Epithelial cell of prostate (primary cell): ENCODE measurements around the gene OR2S2.

Experiments used
- DNase-seq: peaks from one replicate; pipeline ENCODE4 v3.0.0-alpha.2; 2011; ENCODE audit warnings: low read depth, low spot score
- H3K27ac ChIP-seq: fragments of 450-650 bp; 2 replicates; pipeline ENCODE4 v1.5.1; 2017; ENCODE audit warnings: mild to moderate bottlenecking

The OR2S2 gene

DNA sequence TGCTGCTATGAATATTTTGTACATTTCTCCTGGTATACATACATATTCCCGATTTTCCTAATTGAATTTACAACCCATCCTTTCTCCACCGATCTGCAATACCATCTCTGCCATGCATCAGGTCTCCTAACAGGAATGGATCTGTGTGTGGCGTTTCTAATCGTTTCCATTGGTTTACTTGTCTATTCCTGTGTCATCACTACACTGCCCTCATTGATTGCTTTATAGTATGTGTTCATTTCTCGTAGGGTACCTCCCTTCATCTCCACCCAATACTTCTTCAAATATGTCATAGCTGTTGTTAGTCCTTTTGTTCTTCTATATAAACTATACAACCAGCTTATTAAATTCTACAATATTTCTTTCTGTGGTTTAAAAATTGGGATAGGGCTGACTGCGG, 7.1 kb upstream of the OR2S2 start:
- DNase-seq: no peak
- H3K27ac ChIP-seq: no peak overlapping the region

DNA sequence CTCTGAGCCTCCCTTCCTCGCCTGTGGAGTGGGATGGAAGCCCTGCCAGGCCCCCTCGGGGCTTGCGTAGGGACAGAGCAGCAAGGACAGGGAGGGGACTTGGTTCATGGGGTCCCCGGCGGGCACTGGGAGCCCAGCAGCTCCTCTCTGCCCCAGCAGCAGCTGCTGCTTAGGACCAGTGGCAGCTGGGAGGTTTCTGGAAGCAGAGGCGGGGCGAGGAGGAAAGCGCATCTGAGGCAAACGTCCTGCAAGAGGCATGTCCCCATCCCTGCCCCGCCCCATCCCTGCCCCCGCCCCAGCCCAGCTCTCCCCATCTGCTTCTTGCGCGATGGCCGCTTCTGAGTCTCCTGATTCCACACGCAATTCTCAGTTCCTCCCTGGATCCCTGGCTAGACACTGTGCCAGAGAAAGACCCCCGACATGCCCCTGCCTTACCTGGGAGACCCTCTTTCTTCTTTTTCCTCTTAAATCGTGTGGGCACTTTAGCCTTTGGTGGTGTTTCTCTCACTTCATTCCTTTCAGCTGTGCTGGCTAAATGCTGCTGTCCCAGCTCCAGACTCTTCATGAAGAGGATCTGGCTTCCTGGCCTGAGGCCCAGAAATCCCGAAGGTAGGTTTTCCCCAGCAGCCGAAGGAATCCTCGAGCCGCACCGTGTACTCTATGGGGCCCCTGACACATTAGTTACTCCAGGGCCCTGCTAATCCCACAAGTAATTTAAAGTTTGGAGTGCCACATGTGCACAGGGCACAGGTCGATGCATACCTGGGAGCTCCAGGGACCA, 4.4 kb upstream of the OR2S2 start:
- no peak for DNase-seq
- H3K27ac ChIP-seq: peak overlapping the region; percentile 19

DNA sequence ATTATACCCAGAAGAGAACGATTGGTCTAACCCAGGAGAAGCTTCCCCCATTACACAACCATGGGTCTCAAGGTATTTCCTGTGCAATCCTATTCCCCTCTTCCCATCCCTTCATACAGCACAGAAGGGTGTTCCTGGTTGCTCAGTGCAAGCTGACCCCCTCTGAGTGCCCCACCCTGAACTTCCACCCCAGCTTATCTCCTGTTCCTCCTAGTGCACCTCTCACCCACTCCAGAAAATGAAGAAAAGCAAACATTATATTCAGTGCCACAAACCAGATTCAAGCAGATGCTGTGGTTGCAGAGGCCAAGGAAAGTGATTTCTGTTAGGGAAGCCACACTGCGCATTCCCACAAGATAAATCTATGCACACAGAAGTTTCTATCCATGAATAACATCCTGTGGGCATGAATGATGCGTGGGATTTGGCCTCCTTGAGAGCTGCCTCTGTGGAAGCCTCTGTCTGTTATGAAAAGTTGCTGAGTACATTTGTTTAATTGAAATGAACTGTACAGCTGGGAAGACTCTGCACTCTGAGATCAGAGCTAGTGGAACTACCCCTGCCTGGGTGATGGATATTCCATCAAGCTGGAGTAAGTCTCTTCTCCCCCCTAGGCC, 2.2 kb upstream of the OR2S2 start:
- no peak for DNase-seq
- no peak overlapping the region for H3K27ac ChIP-seq

DNA sequence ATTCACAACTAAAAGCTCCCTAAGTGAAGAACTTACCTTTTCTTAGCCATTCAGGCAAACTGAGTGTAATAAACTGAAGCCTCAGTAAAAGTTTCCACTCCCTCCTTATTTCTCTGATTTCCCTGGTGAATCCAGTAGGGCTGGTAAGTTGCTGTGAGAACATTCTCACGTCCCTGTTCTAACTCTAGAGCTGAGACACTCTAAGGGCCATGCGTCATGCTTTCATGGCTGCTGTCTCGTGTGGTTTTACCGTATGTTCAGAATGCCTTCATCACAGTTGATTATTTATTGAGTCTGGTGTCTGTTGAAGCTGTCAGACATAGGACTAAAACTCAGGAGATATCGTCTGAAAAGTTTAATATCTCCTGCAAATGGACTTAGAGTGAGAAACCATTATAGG, 1.3 kb downstream of the OR2S2 start:
- no peak for DNase-seq

DNA sequence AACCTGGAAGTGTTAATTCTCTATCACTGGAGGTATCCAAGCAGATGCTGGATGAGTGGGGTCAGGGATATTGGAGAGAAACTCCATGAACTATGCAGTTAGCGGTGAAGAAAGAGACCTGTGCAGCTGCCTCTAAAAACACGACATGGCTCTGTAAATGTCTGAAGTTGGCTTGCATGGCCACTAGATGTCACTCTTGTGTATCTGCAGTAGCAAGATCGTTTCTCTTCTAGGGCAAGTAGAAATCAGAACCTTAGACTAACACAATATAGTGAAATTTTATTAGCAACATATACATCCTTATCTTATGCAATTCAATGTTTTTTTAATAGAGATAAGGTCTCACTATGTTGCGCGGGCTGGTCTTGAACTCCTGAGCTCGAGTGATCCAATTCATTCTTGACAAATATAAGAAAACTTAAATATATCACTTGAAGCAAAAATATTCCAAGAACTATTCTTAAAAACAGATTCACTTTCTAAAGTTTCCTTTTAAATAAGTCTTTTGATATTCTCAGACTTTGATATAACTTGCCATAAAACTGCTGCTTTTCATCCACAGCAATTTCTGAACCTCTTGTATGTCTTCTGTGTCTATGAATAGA, 2.9 kb downstream of the OR2S2 start:
- H3K27ac ChIP-seq: no peak overlapping the region
- peak; percentile 27 for DNase-seq

More for the DNA sequence above, 1.3 kb downstream of the OR2S2 start:
- H3K27ac ChIP-seq: no peak overlapping the region

DNA sequence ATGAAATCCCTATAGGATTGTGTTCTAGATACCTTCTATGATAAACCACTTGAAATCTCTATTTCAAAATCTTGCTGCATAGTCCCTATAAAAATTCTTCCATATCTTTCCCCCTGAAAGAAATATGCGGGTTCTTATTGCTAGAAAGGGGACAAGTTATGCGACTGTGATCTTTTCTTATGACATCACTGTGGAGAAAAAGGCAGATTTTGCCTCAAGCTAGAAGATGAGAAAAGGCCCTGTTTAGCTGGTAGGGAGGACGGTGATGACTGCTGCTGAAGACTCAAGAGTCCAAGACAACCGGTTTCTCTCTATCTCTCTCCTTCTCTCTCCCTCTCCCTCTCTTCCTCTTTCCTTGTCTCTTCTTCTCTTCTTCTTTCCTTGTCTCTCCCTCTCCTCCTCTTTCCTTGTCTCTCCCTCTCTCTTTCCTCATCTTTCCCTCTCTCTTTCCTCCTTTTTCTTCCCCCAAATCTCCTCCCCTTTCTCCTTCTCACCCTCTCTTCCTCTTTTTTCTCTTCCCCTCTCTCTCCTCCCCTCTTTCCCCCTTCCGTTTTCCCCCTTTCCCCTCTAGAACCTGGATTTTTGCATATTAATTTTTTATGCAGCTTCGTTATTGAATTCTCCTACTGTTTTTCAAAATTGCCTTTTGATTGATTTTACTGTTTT, 5.3 kb downstream of the OR2S2 start:
- no peak for DNase-seq
- peak overlapping the region; percentile 59 for H3K27ac ChIP-seq

DNA sequence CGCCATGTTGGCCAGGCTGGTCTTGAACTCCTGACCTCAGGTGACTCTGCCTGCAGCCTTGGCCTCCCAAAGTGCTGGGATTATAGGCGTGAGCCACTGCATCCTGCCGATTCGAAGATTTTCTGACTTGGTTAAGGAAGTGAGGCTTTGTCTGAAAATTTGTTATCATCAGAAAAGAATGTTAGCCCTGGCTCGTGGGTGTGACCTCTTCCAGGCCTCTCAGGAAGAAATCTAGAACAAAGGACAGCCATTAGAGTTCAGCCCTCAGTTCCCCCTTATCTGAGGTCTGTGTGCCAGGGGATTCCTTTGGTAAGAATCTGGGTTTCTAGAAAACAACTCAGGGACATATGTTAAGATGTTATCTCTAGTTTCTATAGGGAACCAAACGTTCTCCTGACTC, 6.2 kb downstream of the OR2S2 start:
- no peak for DNase-seq
- H3K27ac ChIP-seq: peak overlapping the region; percentile 59

DNA sequence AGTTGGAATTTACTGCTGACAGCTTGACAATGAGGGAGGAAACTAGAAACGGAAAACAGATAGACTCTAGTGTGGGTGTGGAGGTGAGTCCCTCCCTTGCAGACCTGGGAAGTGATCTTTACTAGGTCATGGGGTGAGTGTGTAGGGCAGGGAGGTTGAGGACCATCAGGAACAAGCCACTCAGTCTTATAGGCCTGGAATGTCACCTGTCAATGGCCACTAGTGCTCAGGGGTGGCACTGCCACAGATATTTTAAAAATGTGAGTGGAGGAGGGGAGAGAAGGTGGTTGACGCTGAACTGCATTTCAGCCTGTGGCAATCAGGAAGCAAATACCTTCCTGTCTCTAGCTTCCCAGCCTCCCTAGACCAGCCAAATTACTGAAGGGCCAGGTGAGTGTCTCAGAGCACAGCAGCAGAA, 9.0 kb downstream of the OR2S2 start:
- peak overlapping the region; percentile 9 for H3K27ac ChIP-seq
- no peak for DNase-seq

DNA sequence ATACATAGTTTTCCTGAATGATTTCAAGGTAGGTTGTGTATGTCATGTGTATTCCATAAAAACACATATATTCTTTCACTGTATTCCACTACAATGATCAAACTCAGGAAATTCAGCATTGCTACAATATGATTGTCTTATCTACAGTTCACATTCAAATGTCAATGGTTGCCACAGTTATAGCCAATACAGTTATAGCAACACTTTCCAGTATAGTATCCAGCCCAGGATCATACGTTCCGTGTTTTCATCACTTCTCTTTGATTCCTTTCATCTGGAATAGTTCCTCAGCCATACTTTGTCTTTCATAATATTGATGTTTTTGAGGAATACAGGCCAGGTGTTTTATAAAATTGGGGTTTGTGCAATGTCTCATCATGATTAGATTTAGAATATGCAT, 9.5 kb downstream of the OR2S2 start:
- peak overlapping the region; percentile 9 for H3K27ac ChIP-seq
- no peak for DNase-seq

DNA sequence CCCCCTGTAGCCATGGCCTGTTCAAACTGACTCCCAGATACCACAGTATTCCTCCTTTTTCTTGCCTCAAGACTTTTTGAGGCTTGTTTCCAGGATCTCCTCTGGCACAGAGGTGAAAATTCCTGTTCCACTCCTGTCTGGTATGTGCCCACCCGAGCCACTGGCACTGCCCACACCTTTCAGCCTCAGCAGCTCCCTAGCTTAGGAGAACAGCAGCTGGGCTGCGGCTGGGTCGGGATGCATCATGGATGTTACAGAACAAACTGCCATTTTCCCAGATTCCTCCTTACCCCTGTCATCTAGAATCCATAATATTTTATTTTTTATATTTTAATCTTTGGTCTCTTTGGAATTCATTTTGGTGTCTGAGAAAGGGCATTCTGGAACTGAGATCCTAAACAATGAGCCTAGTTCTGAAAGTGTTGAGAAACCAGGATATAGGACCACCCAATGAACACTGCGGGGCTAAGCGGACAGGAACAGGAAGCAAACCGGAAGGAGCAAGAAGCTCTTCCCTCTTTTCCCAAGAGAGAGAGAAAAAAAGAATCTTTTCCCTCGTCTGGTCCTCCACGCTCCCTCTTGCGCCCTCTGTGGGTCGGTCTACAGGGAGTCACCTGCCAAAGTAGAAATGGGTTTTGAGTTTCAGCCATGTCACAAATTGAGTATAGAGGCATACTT, 12.5 kb downstream of the OR2S2 start:
- no peak overlapping the region for H3K27ac ChIP-seq
- DNase-seq: peak; percentile 8

DNA sequence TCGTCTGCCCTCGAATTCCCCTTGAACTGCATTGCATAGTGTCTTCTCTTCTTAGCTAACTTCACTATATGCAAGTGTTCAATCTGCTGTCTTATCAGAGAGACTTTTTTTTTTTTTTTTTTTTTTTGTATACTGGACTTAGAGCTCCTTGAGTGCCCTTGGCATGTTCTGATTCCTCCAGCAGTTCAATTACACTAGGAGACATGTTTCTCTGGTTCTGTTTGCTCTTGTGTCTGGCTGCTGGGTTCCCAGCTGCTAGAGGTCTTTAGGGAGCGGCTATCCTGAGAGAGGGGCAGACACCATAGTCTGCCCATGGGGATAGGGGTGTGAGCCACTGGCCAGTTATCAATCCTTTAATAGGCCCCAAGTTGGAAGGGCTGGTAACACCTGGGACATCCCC, 13.1 kb downstream of the OR2S2 start:
- H3K27ac ChIP-seq: no peak overlapping the region
- no peak for DNase-seq

DNA sequence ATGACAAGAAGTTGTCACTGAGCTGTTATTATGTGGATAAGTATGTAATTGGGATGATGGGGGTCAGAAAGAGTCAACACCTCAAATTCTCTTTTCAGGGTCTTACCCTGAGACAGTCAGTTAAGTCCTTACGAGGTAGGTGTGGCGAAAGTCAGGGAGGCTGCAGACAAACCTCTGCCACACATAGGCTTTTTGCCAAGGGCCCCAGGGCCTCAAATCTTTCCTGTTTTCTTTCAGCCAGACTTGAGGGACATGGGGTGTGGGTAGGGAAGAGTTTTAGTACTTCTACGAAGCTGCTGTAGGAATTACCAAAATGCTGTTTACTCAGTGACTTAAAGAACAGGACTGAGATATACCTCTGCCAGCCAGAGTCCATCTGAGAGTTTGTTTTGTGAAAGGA, 13.8 kb downstream of the OR2S2 start:
- no peak overlapping the region for H3K27ac ChIP-seq
- DNase-seq: no peak

DNA sequence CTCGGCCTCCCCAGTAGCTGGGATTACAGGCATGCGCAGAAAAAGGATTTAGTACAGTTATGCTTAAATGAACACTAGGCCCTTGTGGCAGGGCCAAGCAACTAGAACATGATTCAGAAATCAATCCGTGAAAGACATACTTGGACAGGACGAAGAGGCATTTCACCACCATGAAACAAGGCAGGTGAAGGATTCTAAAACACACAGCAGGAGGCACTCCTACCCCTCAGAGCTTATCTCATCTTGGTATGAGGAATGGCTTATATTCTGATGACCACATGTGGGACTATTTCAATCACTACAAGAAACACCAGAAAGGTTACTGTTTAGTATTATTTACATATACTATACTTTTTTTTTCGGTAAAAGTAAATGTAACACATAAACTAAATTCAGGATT, 15.7 kb downstream of the OR2S2 start:
- H3K27ac ChIP-seq: no peak overlapping the region
- no peak for DNase-seq

DNA sequence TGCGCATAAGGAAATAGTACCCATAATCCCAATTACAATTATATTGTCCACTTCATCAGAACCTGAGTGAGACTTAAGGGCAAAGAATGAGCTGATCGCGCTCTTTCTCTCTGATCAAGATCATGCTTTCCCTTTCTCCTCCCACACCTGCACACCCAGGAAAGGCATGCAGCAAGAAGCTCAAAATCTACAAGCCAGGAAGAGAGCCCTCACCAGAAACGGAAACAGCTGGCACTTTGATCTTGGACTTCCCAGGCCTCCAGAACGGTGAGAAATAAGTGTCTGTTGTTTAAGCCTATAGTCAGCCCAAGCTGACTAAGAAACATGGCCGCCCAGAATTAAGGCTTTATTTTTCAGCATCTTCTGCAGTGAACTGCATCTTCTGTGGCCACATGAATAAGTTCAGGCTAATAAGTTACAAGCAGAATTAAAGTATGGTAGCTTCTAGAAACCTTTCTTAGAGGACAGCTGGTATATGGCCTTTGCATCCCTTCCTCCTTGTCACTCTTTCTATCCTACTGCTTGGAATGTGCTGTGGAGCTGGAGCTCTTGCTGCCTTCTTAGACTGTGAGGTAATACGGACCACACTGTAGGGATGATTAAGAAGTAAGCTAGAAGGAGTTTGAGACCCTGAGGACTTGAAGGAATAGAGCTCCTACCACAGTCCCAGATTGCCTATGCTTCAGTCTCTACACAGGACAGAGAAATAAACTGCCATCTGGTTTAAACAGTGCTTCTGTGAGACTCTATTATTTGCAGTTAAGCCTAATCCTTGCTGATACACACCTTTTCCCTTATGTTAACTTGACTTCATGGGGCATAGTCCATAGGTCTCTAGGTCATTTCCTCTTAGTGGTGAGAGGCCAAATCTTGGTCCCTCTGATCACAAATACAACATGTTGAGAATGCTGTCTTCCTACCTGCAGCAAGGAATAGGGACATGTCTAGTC, 17.2 kb downstream of the OR2S2 start:
- no peak overlapping the region for H3K27ac ChIP-seq
- no peak for DNase-seq

DNA sequence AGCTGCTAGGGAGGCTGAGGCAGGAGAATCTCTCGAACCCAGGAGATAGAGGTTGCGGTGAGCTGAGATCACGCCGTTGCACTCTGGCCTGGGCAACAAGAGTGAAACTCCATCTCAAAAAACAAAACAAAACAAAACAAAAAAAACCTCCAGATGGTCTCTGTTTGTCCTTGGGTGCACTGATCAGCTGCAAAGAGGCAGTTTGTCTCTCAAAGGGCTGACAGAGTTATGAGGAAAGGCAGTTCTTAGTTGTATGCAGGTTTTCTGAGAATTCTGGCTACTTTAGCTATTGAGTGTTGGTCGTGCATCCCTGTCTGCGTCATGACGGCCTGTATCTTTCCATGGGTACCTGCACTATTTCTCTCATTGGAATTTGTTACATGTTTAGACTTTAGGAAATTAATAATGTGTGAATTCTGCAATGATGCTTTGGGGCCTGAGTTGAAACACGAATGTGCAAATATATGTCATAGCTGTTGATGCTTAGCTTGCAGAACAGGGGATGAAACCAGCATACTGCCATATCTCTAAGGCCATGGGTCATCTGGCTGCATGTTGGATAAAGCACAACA, 18.2 kb downstream of the OR2S2 start:
- DNase-seq: no peak
- H3K27ac ChIP-seq: no peak overlapping the region

DNA sequence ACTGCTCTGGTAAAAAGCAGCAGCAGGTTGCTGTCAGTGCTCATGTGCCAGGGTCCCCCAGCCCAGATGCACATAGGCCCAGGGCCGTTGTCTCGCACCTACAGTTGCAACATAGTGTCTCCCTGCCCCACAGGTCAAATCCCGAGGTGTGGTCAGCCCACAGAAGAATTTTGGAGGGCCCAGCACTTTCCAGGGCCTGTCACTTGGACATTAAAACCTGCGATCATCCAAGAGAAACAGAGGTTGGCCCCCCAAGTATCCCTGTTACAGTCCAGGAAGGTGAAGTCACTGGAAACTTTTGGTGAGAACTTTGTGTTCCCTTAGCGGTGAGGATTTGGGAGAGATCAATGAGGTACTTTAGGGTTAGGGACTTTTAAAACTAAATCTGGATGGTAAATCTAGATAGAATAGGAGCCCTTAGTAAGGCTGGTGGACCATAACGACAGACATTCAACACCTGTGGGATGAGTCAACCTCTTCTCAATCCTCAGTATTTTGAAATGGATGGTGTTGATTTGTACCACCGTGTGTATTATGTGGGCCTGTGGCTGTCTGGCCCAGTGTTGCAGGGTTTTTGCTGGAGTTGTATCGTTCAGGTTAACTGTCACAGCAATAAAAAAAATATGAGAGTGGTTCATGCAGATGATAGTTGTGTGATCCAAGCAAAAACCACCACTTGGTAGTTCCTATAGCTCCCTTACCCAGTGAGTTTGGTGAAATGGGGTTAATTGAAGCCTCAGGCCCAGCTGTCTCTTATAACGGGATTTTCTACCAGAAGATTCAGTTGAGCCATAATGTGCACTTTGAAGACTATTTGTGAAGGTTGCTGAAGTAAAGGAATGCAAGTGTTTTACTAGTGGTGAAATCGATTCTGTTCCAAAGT, 19.2 kb downstream of the OR2S2 start:
- no peak overlapping the region for H3K27ac ChIP-seq
- DNase-seq: no peak

DNA sequence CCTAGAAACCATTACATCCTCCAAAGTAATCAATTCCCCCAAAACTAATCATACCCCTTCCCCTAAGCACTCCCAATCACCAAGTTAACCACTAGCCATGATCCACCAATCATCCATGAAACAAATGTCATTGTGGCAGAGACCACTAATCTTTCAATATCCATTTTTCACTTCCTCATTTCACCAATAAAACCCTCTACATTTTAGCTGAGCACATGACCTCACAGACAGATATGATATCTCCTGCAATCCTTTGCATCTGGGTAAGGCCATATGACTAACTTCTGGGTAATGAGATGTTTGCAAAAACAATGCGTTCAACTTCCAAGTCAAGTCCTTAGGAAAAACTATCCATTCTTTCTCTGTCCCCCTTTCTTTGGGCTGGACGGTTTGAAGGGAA, 20.7 kb downstream of the OR2S2 start:
- DNase-seq: no peak
- no peak overlapping the region for H3K27ac ChIP-seq
